ENCODE measurements around the gene DIP2C. TPM values are rescaled to one million over a fixed set of nuclear protein-coding genes. Genes with fewer than 3 reads are reported as not detected.
"Not testable (repeated sequence)": the region's sequence is repeated elsewhere in the genome, so short reads cannot be mapped to it uniquely, and the experiment has no call there.

The DIP2C gene
- total RNA-seq, 1 donor from 2014 or later = 31.5 TPM

DNA sequence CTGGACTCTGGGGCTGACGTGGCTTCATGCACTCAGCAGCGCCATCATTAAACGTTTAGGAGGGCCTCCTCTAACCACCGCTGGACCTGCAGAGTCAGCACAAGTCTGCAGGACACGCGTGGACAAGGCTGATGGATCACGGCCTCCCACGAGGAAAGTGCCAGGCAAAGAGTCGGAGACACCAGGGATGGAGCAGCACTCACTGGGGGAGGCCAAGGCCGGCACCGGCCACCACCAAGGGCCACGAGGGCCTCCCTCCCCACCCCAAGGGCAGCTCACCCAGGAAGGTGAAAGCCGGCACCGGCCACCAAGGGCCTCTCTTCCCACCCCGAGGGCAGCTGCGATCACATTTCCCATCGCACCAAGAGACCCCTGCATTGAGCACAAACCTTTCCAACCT lies 91.5 kb downstream of the DIP2C start:
- no peak for DNase-seq (ENCODE audit: low spot score)

DNA sequence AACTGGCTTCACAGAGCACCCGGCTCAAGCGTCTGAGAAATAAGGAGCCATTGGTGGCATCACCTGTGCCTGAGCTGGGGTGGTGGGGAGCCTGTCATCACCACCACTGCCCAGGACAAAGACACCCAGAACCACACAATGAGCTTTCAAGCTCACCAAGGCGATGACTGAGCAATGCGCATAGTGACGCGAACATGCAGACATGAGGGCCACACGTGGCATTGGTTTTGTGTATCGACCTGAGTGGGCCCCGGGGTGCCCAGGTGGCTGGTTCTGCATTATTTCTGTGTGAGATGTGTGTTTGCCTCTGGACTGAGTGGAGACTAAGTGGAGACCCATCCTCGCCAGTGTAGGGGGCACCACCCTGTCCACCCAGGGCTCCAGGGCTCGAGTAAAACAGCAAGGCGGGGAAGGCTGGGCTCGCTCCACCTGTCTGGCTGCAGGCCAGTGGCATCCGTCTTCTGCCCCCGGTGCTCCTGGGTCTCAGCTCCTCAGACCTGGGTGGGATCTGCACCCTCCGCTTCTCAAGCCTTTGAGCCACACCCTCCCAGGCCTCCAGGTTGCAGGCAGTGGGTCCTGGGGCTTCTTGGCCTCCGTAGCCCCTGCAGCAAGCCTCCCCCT lies 92.6 kb downstream of the DIP2C start:
- DNase-seq (ENCODE audit: low spot score) = no peak

DNA sequence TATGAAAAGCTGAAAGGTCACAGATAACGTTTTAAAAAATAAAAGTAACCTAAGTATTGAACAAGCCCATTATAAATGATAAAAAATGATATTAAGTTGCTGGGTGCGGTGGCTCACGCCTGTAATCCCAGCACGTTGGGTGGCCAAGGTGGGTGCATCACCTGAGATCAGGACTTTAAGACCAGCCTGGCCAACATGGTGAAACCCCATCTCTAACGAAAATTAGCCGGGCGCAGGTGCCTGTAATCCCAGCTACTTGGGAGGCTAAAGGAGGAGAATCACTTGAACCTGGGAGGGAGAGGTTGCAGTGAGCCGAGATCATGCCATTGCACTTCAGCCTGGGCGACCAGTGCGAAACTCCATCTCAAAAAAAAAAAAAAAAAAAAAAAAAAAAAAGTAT lies 93.3 kb downstream of the DIP2C start:
- DNase-seq (ENCODE audit: low spot score) = not testable (repeated sequence)

DNA sequence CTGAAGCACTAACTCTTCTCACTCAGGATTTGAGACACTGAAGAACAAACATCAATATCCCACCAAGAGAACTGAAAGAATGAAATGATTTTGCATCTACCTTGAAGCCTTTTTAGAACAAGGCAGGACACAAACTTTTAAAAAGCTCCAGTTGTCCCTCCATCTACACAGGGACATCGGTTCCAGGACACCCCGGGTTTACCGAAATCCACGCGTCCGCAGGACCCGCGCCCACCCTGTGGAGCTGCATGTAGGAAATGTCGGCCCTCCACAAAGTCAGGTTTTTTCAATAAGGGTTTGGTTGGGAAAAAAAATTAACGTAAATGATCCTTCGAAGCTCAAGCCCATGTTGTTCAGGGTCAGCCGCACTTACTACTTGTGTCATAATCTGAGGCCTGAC lies 94.0 kb downstream of the DIP2C start:
- no peak for DNase-seq (ENCODE audit: low spot score)

DNA sequence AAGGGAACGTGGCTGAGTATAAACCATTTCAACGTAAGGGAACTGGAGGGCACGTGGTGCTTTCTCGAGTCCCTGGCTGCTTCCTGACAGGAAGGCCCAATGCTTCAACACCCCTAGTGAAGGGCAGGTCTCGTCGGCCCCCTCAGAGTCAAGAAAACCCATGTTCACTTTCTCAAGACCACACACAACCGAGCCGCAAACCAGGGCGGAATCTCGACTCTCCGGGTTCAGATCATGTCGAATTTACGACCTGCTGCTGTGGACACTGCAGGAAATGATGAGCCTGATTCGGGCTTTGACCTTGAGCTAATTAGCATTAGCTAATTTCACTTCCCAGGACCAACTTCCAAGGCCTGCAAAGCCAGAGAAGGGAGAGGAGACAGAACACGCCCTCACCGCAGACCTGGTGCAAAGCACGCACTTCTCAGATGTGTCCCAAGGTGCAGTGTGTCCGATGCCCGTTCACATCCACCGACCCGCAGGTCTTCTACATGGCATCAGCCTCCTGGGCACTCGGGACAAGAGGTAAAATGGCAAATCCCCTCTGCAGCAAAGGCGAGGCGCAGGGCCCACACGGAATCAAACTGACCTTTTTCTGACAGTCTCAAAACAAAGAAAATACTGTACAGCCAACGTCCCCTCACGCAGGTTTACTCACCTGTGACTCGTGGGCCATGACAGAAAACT lies 94.7 kb downstream of the DIP2C start:
- no peak for DNase-seq (ENCODE audit: low spot score)

DNA sequence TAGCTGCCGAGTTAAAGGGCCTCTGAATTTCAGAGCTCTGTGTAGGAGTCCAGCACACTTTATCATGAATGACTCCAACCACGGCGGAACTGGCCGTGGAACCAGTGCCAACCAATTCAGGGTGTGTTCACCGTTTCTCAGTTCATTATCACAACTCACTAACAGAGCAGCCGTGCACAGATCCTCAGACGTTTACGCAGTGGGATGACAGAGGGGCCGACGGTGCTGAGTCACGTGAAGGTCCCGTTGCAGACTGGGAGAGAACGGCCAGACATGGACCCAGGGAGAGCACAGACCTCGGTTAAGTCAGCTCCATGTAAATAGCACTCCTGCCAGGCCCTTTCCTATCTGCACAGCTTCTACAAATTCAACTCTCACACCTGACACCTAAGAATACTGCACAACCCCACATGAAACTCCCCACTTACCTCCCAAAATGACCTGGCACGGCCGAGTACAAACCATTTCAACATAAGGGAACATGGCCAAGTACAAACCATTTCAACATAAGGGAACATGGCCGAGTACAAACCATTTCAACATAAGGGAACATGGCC lies 95.5 kb downstream of the DIP2C start:
- DNase-seq (ENCODE audit: low spot score) = no peak

DNA sequence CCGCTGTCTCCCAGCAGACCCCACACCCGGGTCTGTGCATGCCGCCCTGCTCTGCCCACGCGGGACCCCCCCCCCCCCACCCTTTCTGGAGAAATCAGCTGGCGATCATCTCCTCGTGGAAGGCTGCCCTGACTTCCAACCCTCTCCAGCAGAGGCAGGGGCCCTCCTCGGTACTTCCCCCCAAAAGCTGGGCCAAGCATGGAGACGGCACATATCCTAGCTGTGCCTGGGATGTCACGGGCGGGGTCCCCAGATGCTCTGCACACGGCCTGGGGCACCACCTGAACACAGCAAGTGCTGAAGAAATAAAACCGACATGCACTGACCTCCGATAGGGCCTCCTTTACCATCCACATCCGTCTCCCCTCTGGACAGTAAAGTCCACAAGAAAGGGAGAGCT lies 96.0 kb downstream of the DIP2C start:
- DNase-seq (ENCODE audit: low spot score) = no peak

DNA sequence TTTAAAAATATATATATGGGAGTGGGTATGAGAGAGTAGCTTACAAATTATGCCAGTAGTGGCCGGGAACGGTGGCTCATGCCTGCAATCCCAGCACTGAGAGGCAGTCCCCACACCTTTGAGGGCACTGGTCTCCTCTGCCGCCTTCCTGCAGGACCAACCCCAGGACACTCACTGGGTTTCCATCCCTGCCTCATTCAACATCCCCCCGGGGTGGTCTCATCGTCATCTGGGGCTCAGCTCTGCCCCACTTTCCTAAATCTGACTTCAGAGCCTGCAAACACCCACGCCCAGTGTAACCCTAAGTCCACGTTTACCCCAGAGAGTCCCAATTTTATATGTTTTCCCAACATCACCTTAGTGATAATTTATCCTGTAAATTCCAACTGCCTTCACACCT lies 96.5 kb downstream of the DIP2C start:
- no peak for DNase-seq (ENCODE audit: low spot score)

DNA sequence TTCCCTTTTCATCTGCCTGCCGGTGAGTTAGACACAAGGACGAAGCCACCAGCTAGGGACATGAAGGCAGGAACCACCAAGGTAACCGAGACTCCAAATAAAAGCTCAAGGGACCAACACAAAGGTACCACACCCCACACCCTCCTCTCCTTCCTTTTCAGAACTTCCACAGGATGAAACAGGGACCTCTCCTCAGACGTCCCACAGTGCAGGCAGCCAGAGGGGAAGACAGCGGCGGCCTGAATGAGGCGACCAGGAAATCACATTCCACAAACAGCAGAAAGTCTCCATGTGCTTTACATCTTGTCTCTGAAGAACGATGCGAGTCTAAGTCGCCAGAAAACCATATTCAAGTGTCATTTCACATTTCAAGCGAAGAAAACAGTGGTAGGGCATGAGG lies 97.8 kb downstream of the DIP2C start:
- DNase-seq (ENCODE audit: low spot score) = no peak

DNA sequence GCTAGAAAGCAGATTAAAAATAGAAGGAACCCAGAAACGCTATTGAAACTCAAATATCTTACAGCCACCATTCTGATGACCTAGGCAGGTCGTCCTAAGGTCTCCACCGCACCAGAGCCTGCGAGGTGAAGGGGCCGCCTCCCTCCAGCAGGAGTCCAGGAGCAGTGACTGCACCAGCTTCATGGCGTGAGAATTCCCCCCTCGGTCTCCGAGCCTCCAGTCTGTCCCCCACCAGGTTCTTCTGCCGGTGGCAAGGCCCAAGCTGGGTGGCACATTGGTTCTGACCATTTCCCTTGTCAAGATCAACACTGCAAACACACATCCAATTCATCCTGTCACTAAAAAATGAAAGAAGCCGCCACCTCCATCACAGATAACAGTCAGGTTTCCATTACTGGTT lies 98.7 kb downstream of the DIP2C start:
- DNase-seq (ENCODE audit: low spot score) = no peak

DNA sequence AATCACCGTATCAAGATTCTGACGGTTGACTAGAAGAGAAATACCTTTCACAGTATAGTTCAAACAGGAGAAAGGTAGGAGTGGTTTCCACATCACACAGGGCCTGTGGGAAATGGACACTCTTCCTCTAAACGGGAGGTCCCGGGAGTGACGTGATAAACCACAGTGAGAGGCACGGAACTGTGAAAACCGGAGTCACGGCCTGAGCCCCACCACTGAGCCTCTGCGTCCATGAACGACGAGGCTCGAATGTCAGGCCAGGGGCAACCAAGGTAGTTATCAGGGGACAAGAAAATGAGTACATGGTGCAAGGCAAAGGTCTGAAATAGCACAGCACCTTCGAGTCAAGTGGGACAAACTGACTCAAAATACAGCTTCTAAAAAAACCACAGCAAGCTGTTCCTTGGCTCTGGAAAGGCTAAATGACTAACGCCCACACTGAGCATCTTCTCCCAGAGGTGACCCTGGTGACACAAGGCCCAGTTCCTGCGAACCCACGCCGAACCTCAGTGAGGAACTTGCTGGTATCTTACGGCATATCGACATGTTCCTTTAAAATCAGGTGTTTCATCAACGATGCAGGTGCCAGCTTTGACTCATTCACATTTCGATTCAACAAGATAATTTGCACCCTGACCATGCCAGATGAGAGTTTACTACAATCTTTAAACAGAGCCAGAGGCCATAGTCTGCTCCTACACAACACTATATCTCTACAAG lies 99.3 kb downstream of the DIP2C start:
- no peak for DNase-seq (ENCODE audit: low spot score)

DNA sequence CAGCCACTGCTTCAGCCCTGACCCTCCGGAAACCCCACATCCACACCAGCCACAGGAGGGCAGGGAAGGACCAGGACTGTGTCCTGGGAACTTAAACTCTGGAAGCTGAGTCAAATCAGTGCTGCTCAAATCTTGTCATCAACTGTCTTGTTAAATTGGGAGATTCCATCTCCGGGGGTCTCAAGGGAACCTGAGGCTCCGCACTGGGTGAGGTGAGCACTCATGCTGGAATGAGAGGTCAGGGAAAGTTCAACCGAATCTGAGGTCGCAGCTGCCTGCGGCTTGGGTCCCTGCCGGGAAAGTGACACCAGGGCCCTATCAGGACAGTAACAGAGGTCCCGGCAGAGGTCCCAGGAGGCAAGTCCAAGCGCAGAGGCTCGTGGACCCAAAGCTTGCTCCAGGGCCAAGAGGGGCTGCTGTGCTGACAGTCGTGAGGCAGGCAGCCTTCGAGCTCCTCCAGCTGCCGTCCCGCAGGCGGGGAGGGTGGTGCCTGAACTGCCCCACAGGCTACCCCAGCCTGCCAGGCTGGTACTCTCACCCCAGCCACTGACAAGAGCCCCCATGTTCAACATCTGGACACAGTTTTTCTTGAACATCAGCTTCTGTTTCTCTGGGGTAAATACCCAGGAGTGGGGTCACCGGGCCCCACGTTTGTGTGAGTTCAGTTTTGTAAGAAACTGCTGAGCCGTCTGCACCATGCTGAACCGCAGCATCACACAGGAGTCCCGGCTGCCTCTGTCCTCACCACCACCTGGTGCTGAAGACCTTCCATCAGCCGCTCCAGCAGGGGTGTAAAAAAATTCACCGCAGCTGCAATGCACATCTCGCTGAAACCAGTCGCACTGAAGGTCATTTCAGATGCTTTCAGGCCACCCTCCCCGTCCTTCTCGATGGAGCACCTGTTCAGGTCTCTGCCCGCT lies 101.0 kb downstream of the DIP2C start:
- DNase-seq (ENCODE audit: low spot score) = no peak

DNA sequence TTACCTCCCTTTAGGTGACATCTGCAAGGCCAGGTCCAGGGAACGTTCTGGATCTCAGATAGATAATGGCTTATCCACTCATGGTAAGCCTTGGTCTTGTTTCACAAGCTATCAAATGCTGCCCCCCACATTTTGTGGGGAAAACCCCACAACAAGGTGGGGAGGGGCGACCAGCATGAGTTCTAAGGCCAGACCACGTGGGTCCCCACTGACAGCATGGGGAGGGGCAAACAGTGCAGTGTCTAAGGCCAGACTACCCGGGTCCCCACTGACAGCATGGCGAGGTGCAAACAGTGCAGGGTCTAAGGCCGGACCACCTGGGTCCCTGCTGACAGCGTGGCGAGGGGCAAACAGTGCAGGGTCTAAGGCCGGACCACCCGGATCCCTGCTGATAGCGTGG lies 102.8 kb downstream of the DIP2C start:
- DNase-seq (ENCODE audit: low spot score) = no peak

DNA sequence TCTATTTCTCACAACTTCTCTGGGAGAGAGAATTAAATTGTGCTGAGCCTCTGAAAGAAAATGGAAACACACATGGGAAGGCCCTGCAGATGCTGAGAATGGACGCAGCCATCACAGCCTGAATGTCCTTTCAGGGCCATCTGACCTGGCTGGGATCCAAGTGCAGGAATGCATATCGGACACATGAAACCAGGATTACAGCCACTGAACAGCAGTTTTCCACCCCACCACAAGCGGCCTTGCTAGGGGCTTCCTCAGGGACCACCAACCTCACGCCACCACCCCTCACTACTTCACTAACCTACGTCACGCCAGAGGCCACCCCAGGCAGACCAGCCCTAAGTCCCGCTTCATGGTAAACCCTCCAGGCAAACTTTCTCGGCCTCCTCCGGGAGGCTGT lies 103.3 kb downstream of the DIP2C start:
- no peak for DNase-seq (ENCODE audit: low spot score)

DNA sequence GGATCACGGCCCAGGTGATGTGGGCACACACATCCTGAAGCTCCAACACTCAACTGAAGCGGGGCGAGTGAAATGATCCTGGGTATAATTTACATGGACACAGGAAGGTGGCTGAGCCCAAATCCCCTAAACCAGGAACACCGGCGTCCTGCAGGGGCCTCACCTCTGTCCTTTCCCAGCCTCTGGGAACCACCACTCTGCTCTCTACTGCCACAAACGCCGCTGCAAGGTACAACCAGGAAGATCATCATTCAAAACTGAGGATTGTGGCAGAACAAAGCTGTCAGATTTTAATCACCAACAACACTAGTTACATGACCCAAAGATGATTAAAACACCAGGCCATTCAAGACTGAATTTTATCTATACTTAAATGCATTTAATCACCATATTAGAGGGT lies 104.0 kb downstream of the DIP2C start:
- DNase-seq (ENCODE audit: low spot score) = no peak

DNA sequence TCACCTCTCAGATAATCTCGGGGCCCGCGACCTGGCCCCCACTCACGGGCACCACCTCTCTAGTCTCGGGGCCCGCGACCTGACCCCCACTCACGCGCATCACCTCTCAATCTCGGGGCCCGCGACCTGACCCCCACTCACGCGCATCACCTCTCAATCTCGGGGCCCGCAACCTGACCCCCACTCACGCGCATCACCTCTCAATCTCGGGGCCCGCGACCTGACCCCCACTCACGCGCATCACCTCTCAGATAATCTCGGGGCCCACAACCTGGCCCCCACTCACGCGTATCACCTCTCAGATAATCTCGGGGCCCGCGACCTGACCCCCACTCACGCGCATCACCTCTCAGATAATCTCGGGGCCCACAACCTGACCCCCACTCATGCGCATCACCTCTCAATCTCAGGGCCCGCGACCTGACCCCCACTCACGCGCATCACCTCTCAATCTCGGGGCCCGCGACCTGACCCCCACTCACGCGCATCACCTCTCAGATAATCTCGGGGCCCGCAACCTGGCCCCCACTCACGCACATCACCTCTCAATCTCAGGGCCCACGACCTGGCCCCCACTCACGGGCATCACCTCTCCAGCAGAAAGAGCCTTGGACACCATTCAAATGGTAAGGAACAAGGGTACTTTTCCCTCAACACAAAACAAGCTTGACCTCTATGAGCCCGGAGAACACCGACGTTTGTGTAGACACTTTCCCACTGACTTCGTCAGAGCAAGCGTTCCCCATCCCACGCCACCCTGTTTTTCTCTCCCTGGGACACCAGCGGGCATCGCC lies 104.8 kb downstream of the DIP2C start:
- DNase-seq (ENCODE audit: low spot score) = not testable (repeated sequence)

DNA sequence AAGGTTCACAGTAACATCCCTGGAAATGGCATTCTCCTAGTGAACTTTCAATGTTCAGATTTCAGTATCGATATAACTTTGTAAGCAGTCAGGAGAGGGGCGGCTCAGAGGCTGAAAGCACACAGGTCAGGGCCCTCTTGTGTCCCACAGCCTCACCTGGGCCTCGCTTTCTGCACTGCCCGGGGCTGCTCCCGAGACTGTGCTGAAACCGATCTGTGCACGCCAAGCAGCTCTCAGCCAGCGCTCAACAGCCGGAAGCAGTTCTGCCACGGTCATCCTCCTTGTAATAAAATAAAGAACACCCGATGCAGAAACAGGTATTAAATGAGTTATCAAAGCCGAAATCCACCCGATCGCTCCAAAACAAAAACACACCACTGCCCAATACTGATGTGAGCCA lies 106.0 kb downstream of the DIP2C start:
- DNase-seq (ENCODE audit: low spot score) = no peak

DNA sequence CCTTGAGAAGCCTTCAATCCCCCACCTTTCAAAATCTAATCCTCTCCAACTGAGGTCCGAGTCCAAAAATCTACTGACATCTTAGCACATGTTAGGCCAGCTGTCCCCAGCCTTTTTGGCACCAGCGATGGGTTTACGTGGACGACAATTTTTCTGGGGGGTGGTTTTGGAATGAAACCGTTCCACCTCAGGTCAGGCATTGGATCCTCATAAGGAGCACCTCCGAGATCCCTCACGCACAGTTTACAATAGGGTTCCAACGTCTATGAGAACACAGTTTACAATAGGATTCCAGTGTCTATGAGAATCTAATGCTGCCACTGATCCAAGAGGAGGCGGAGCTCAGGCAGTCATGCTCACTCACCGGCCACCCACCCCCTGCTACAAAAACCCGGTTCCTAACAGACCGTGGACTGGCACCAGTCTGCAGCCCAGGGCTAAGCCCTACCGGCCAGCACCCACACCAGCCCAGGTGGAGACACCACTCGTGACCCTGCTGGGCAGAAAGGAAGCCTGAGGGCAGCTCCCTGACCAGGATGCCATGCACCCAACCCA lies 107.6 kb downstream of the DIP2C start:
- no peak for DNase-seq (ENCODE audit: low spot score)

DNA sequence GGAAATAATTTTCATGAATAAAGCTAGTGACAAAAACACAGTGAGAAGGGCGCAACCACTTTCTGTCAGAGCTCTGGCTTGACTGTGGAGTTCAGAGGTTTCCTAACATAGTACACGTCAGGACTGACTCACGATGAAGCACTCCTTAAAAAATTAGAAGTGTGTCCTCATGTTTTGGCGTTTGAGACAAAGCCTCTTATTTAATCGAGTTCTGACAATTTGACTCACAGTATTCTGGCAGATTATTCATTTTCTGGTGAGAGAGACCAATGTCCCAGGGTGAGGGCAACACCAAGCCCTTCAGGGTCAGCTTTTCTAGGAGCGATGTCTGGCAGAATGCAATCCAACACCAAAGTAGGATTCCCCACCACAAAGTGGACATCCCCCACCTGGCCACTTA lies 108.7 kb downstream of the DIP2C start:
- DNase-seq (ENCODE audit: low spot score) = no peak

DNA sequence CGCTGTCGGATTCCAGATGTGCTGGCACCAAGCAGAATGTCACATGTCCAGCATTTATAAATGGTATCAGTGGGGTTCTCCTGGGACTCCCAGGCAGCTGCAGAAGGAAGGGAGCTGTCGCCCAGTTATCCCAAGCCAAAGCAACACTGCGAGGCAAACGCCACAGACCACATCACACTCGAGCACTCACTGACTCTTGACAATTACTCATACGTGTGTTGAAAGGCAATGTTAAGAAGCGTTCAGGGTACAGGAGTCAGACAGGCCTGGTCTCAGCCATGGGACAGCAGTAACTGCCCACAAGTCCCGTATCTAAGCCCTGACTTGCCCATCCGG lies 113.4 kb downstream of the DIP2C start:
- DNase-seq (ENCODE audit: low spot score) = no peak

Measured in mucosa of gallbladder (tissue), 1 donor.